ENCODE measurements around the gene CYTH1. TPM values are rescaled to one million over a fixed set of nuclear protein-coding genes. Genes with fewer than 3 reads are reported as not detected.

Gene CYTH1
- total RNA-seq, 1 experiment from 2014 or later = 34.3 TPM

DNA sequence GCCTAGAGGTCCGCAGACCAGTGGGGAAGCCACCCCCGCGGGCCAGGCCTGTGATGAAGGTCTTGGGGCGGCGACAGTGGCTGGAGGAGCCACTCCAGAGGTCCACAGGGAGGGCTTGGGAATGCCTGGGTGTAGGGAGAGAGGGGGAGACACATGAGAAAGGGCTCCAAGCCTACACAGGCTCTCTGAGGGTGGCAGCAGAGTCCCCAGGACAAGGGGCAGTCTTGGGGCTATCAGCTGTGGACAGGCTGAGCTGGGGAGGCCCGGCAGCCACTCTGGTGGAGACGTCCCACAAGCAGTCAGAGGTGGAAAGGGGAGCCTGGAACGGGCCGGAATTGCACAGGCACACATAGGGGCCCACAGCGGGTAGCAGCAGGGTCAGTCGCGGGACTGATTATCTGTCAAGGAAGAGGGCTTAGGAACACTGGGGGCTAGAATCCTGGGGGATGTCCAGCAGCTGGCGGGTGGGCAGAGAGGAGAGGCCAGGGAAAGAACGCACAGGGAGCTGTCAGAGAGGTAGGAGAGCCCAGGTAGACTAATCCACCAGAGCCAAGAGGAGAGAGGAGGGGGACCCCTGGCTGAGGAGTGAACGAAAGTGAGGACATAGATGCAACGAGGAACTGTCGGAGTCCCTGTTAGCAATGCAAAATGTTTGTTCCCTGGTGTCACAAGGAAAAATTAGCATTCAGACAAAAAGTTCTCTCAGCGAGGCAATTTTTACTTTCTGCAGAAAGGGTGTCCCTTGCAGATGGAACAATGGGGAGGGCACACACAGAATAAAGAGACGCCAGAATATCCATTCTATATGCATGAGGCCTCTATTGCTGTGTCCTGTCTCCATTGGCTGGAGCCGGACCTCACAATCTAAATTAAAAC is 111.0 kb downstream of the CYTH1 start:
- H3K79me2 ChIP-seq (ENCODE audit: insufficient read depth, low read length) = no peaks in the 10 kb centered on the region
- intact Hi-C loops (cut with micrococcal nuclease) = no loop called here

More for the DNA sequence above, 111.0 kb downstream of the CYTH1 start:
- RAD21 ChIA-PET (ENCODE audit: low non-redundant PET in 1 of 2, low total read pairs in 2 of 2, uncharacterized antibody in 2 of 2, unreplicated experiment in 2 of 2) = no interaction called here
- no peak overlapping the region for H2AFZ ChIP-seq (ENCODE audit: low read depth, low read length, poor library complexity, severe bottlenecking)
- BruUV-seq (replicated peaks) = no TSS peak
- POLR2A ChIA-PET = no interaction called here
- no peak overlapping the region for H3K9ac ChIP-seq (ENCODE audit: low read length)
- H4K20me1 ChIP-seq (ENCODE audit: insufficient read depth) = no peaks in the 10 kb centered on the region
- no peaks in the 10 kb centered on the region for H3K9me2 ChIP-seq (ENCODE audit: insufficient read depth)
- CTCF ChIA-PET = no interaction called here
- no peak overlapping the region for H3K4me3 ChIP-seq (replicated peaks in 1 of 2; ENCODE audit: low read depth in 1 of 2, low read length in 2 of 2)
- ATAC-seq (no peak), DNase-seq (ENCODE audit: low read depth, low spot score) (no peak)
- H3K27ac ChIP-seq (ENCODE audit: low read depth, low read length) = no peak overlapping the region
- peaks cover 0 to 9% of the 10 kb centered on the region in 2 experiments; a peak in 1 of 4 replicates for H3K36me3 ChIP-seq (ENCODE audit: control insufficient read depth in 1 of 2, insufficient read depth in 2 of 2, low read length in 2 of 2)
- no peaks in the 10 kb centered on the region for H3K27me3 ChIP-seq (ENCODE audit: insufficient read depth, low read length)
- no peak overlapping the region for H3K4me2 ChIP-seq (ENCODE audit: low read length)
- TF ChIP-seq RAD21 (IDR thresholded peaks at IDR 0.05; ENCODE audit: low read depth) = no peak
- TF ChIP-seq, protein P1, sequence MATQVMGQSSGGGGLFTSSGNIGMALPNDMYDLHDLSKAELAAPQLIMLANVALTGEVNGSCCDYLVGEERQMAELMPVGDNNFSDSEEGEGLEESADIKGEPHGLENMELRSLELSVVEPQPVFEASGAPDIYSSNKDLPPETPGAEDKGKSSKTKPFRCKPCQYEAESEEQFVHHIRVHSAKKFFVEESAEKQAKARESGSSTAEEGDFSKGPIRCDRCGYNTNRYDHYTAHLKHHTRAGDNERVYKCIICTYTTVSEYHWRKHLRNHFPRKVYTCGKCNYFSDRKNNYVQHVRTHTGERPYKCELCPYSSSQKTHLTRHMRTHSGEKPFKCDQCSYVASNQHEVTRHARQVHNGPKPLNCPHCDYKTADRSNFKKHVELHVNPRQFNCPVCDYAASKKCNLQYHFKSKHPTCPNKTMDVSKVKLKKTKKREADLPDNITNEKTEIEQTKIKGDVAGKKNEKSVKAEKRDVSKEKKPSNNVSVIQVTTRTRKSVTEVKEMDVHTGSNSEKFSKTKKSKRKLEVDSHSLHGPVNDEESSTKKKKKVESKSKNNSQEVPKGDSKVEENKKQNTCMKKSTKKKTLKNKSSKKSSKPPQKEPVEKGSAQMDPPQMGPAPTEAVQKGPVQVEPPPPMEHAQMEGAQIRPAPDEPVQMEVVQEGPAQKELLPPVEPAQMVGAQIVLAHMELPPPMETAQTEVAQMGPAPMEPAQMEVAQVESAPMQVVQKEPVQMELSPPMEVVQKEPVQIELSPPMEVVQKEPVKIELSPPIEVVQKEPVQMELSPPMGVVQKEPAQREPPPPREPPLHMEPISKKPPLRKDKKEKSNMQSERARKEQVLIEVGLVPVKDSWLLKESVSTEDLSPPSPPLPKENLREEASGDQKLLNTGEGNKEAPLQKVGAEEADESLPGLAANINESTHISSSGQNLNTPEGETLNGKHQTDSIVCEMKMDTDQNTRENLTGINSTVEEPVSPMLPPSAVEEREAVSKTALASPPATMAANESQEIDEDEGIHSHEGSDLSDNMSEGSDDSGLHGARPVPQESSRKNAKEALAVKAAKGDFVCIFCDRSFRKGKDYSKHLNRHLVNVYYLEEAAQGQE (IDR thresholded peaks at IDR 0.05; ENCODE audit: low read depth) = no peak
- no peak for TF ChIP-seq EGR1 (IDR thresholded peaks at IDR 0.05; ENCODE audit: low read depth)
- no peak for TF ChIP-seq YY1 (IDR thresholded peaks at IDR 0.05; ENCODE audit: extremely low read depth, insufficient replicate concordance, low read depth, low read length)
- TF ChIP-seq EZH2phosphoT487 (IDR thresholded peaks at IDR 0.05; ENCODE audit: borderline replicate concordance) = no peak
- TF ChIP-seq, protein P2, sequence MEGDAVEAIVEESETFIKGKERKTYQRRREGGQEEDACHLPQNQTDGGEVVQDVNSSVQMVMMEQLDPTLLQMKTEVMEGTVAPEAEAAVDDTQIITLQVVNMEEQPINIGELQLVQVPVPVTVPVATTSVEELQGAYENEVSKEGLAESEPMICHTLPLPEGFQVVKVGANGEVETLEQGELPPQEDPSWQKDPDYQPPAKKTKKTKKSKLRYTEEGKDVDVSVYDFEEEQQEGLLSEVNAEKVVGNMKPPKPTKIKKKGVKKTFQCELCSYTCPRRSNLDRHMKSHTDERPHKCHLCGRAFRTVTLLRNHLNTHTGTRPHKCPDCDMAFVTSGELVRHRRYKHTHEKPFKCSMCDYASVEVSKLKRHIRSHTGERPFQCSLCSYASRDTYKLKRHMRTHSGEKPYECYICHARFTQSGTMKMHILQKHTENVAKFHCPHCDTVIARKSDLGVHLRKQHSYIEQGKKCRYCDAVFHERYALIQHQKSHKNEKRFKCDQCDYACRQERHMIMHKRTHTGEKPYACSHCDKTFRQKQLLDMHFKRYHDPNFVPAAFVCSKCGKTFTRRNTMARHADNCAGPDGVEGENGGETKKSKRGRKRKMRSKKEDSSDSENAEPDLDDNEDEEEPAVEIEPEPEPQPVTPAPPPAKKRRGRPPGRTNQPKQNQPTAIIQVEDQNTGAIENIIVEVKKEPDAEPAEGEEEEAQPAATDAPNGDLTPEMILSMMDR (IDR thresholded peaks at IDR 0.05 in 2 of 3, conservative IDR thresholded peaks at IDR 0.05 in 1 of 3; ENCODE audit: borderline replicate concordance in 1 of 3, insufficient read depth in 1 of 3, low read depth in 2 of 3, low read length in 2 of 3) = no peak
- TF ChIP-seq TCF7L2 (IDR thresholded peaks at IDR 0.05; ENCODE audit: borderline replicate concordance, extremely low read depth, insufficient read depth, insufficient read length) = no peak
- no peak for TF ChIP-seq FOSL1 (IDR thresholded peaks at IDR 0.05; ENCODE audit: low read depth)
- no peak for TF ChIP-seq SIN3A (IDR thresholded peaks at IDR 0.05; ENCODE audit: low read depth)
- no peak for TF ChIP-seq CBX3 (IDR thresholded peaks at IDR 0.05; ENCODE audit: low read depth)
- no peak for TF ChIP-seq ZFX (IDR thresholded peaks at IDR 0.05)
- TF ChIP-seq JUND (IDR thresholded peaks at IDR 0.05) = no peak
- no peak for TF ChIP-seq CEBPB (IDR thresholded peaks at IDR 0.05; ENCODE audit: low read depth)
- TF ChIP-seq ZNF274 (IDR thresholded peaks at IDR 0.05; ENCODE audit: low read depth, low read length) = no peak
- no peak for TF ChIP-seq EZH2 (IDR thresholded peaks at IDR 0.05)
- TF ChIP-seq, protein P3, sequence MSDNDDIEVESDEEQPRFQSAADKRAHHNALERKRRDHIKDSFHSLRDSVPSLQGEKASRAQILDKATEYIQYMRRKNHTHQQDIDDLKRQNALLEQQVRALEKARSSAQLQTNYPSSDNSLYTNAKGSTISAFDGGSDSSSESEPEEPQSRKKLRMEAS (IDR thresholded peaks at IDR 0.05) = no peak
- TF ChIP-seq SP1 (IDR thresholded peaks at IDR 0.05; ENCODE audit: low read depth) = no peak
- TF ChIP-seq POLR2A (IDR thresholded peaks at IDR 0.05; ENCODE audit: borderline replicate concordance, extremely low read depth, insufficient read depth, insufficient read length) = no peak
- no peaks in the 10 kb centered on the region for H3K9me3 ChIP-seq (ENCODE audit: control insufficient read depth in 1 of 2, insufficient read depth in 1 of 2, low read depth in 1 of 2, low read length in 2 of 2)
- H3K4me1 ChIP-seq (ENCODE audit: control insufficient read depth in 1 of 2, insufficient read depth in 2 of 2, low read length in 2 of 2) = peaks cover 0 to 11% of the 10 kb centered on the region in 2 experiments; a peak in 1 of 4 replicates

All from HCT116 (cell line).